SK-N-MC (cell line): ENCODE results near the gene IL1RAPL1.

Experiments
- DNase-seq: peaks from one replicate; pipeline ENCODE4 v3.0.0-alpha.2; 2011; ENCODE audit warnings: low read depth, low spot score
- H3K27ac ChIP-seq: fragments of 200-600 bp; sonication (generic); 2 replicates; pipeline ENCODE4 v1.5.1; 2016; ENCODE audit warnings: mixed run types
- H3K36me3 ChIP-seq: fragments of 200-600 bp; sonication (generic); 2 replicates; pipeline ENCODE4 v1.6.1; 2017; ENCODE audit warnings: antibody characterized with exemption, low read length, mixed read lengths; ENCODE audit not compliant: insufficient read depth
- H3K4me3 ChIP-seq: fragments of 200-600 bp; sonication (generic); 2 replicates; pipeline ENCODE4 v1.5.1; 2016
- H3K9ac ChIP-seq: fragments of 200-600 bp; sonication (generic); 2 replicates; pipeline ENCODE4 v1.8.0; 2017; ENCODE audit warnings: mixed run types, mixed read lengths; ENCODE audit not compliant: insufficient read length
- H3K9me3 ChIP-seq: fragments of 200-600 bp; sonication (generic); 2 replicates; pipeline ENCODE4 v1.6.1; 2017; ENCODE audit warnings: low read depth, mild to moderate bottlenecking, antibody characterized with exemption, low read length, moderate library complexity, mixed read lengths
- EZH2 ChIP-seq: fragments of 200-600 bp; sonication (generic); IDR thresholded peaks from one replicate; pipeline ENCODE4 v1.6.1; 2017; ENCODE audit warnings: antibody characterized with exemption
- FOXP2 ChIP-seq: optimal IDR thresholded peaks from 2 replicates; pipeline ENCODE3; 2011; ENCODE audit warnings: mild to moderate bottlenecking, moderate library complexity; ENCODE audit not compliant: insufficient read depth; ENCODE audit errors: extremely low read length, control extremely low read depth
- POLR2AphosphoS5 ChIP-seq: IDR thresholded peaks from 2 replicates; pipeline ENCODE4 v1.6.1; 2012; ENCODE audit warnings: mild to moderate bottlenecking, low read depth, low read length, borderline replicate concordance

The IL1RAPL1 gene

DNA sequence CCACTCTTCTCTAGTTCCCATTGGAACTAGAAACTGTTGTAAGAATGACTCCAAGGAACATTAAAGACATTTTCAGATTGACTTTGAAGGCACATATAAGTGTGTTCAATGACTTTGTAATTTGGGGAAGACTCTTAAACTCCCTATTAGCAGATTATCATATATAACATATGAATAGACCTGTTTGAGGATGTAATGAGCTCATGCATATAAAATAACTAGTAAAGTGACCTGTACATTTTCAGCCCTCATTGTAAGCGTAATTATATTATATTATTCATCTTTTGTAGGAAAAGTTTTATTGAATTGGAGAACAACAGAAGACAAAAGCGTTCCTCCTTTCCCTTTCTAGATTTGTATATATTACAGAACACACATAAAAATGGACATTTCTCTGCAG is 455.1 kb downstream of the IL1RAPL1 start:
- H3K4me3 ChIP-seq = no peak overlapping the region
- DNase-seq = no peak
- TF ChIP-seq FOXP2 (no peak), POLR2AphosphoS5 (no peak), EZH2 (no peak)
- no peaks in the 10 kb centered on the region for H3K9me3 ChIP-seq
- H3K36me3 ChIP-seq = no peaks in the 10 kb centered on the region
- H3K27ac ChIP-seq = no peak overlapping the region
- no peak overlapping the region for H3K9ac ChIP-seq

DNA sequence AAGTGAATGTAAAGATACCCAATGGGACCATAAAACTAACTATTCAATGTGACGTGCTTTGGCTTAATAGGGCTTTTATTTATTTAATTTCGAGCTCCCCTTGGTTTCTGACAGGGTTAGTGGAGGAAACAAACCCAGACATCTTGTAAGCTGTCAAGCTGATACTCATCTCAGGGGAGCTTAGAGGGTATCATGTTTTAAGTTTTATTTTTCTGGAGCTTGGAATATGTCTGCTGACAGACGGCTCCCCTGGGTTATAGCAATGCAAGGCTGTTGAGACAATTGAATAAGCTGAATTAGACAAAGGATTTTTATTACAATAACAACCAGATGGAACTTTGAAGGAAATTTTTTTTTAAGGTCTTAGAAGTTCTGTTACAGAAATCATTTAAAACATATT is 456.5 kb downstream of the IL1RAPL1 start:
- no peak overlapping the region for H3K27ac ChIP-seq
- H3K4me3 ChIP-seq = no peak overlapping the region
- TF ChIP-seq POLR2AphosphoS5 = no peak
- no peak for TF ChIP-seq FOXP2
- TF ChIP-seq EZH2 = no peak
- no peaks in the 10 kb centered on the region for H3K9me3 ChIP-seq
- no peaks in the 10 kb centered on the region for H3K36me3 ChIP-seq
- DNase-seq = no peak
- no peak overlapping the region for H3K9ac ChIP-seq

DNA sequence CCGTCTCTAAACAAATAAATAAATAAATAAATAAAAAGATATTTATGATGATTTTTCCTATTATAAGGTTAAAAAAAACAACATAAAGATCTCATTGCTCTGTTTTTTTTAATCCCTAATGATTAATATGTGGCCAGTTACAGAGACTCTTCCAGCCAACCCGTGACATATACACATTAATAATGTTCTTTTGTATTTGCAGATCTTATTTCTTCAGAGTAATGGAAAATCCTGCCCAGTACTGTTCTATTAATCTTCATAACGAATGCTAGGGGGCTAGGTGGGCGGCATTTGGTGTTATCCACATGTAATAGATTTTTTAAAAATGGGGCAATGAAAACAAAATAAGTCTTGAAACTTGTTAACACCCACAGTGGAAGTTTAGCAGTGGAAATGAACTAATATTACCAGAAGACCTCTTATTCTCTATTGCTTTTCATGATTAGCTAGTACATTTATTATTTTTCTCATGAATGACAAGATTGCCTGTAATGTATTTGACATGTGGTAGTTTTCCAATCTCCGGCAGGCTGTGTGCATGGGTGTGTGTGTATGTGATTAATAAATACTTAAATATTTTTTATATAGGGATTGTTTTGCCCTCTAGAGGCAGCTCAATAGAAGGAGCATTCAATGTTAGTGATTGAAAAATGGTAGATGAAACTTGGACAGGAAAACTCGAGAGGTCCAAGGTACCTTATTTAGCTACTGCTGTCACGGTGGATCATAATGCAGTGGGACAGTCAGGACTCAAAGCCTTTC is 457.4 kb downstream of the IL1RAPL1 start:
- H3K36me3 ChIP-seq = no peaks in the 10 kb centered on the region
- no peak overlapping the region for H3K27ac ChIP-seq
- no peak for DNase-seq
- H3K9ac ChIP-seq = no peak overlapping the region
- H3K9me3 ChIP-seq = no peaks in the 10 kb centered on the region
- H3K4me3 ChIP-seq = no peak overlapping the region
- TF ChIP-seq FOXP2 (no peak), EZH2 (no peak), POLR2AphosphoS5 (no peak)

DNA sequence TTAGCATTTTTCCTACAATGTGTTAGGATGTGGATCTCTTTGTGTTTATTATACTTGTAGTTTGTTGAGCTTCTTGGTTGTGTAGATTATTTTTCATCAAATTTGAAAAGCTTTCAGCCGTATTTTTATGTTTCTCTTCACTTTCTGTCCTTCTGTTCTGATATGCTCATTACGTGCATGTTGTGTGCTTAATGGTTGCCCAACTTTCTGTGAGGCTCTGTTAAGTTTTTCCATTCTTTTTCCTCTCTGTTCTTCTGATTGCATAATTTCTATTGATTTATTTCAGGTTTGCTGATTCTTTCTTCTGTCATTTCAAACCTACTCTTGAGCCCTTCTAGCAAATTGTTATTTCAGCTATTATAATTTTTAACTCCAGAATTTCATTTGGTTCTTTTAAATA is 478.2 kb downstream of the IL1RAPL1 start:
- H3K36me3 ChIP-seq = no peaks in the 10 kb centered on the region
- no peaks in the 10 kb centered on the region for H3K9me3 ChIP-seq
- no peak for DNase-seq
- H3K9ac ChIP-seq = no peak overlapping the region
- TF ChIP-seq POLR2AphosphoS5 (no peak), FOXP2 (no peak), EZH2 (no peak)
- no peak overlapping the region for H3K27ac ChIP-seq
- H3K4me3 ChIP-seq = no peak overlapping the region

DNA sequence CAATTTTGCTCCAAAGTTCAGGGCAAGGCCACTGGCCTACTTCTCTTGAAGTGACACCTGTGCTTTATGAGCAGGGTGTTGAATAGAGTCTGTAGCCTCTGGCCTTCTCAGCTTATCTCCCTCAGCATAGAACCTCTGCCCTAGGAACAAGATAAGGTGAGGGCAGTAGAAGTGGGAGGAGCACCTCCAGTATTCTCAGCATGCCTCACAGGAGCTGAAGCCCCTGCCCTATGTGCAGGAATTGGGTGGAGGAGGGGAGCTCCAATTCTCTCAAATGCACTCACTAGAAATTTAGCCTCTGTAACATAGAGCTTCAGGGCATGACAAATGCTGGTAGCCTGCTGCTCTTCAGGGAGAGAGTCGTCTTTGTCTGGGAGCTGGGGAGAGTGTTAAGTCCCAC is 479.3 kb downstream of the IL1RAPL1 start:
- no peak for DNase-seq
- H3K36me3 ChIP-seq = no peaks in the 10 kb centered on the region
- H3K9ac ChIP-seq = no peak overlapping the region
- no peaks in the 10 kb centered on the region for H3K9me3 ChIP-seq
- H3K27ac ChIP-seq = no peak overlapping the region
- H3K4me3 ChIP-seq = no peak overlapping the region
- TF ChIP-seq POLR2AphosphoS5 (no peak), FOXP2 (no peak), EZH2 (no peak)

DNA sequence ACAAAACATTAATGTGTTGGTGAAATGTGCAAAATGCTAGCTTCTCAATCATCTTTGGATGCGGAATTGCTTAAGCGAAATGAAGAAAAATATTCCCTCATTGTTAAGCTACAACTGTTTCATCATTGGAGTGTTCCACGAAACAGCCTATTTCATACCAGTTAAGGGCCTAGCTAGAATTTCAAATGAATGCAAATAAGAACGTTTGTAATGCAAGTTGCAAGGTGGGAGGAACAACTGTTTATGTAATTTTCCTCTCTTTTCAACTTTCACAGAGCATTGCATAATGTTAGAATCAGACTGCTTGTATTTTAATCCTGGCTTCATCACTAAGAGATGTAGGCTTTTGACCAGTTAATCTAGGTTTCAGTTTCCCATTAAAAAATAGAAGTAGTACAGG is 480.1 kb downstream of the IL1RAPL1 start:
- no peak overlapping the region for H3K27ac ChIP-seq
- no peak for DNase-seq
- no peaks in the 10 kb centered on the region for H3K9me3 ChIP-seq
- H3K36me3 ChIP-seq = no peaks in the 10 kb centered on the region
- no peak overlapping the region for H3K4me3 ChIP-seq
- H3K9ac ChIP-seq = no peak overlapping the region
- TF ChIP-seq FOXP2 (no peak), POLR2AphosphoS5 (no peak), EZH2 (no peak)

DNA sequence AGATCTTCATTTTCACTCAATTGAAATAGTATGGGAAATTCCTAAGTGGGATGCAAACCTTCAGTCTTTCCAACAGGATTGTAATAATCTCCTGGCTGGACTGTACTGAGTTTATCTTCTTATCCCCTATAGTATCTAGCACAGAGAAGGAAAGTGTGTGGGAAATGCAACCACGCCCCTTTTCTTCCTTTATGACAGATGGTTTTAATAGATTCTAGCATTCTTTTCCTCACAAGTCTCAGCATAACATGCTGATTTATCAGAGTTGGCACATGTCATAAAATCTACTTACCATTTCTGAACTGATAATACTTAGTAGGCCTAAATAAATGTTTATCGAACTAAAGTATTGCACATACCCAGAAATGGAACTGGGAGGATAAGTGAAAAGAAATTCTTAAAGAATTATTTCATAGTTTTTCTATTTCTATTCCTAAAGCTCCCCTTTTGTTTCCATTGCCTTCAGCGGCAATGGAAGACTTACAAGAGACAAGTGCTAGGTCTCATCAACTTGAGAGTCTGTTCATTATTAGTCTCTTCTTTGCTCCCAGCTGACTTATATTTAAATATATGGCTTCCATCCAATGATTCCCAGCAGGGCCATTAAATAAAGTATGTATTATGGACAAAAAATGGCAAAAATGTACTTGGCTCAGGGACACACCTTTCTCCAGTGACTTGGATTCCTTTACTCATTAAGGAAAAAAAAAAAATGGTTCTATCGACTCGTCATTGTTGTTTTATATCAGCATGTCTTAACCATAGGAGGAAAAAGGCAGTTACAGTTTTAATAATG is 484.5 kb downstream of the IL1RAPL1 start:
- no peak overlapping the region for H3K4me3 ChIP-seq
- peak overlapping the region; percentile 49; the same call in 1 of the 2 replicates for H3K27ac ChIP-seq
- no peak for DNase-seq
- no peaks in the 10 kb centered on the region for H3K36me3 ChIP-seq
- H3K9ac ChIP-seq = no peak overlapping the region
- no peaks in the 10 kb centered on the region for H3K9me3 ChIP-seq
- TF ChIP-seq POLR2AphosphoS5 = no peak
- TF ChIP-seq FOXP2 = no peak
- TF ChIP-seq EZH2 = no peak

DNA sequence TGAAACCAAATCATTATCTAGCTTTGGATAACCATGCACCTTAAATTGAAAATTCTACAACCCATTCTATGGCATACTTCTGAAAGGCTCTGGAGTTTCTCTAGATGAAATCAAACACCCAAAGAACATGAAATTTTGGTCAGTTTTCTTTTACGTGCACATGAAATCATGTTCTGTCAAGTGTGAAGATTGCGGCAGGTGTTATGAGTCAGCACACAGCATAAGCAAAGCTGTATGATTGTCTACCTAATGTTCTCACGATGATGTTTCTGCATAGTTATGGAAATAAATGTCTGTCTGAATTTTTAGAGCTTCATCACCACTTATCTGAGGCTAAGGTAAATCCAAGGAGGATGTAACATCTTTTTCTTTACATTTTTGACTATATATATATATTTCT is 495.3 kb downstream of the IL1RAPL1 start:
- Histone ChIP-seq H3K9ac (no peak overlapping the region), H3K9me3 (no peaks in the 10 kb centered on the region), H3K36me3 (no peaks in the 10 kb centered on the region), H3K4me3 (no peak overlapping the region), H3K27ac (no peak overlapping the region)
- TF ChIP-seq FOXP2 (no peak), POLR2AphosphoS5 (no peak), EZH2 (no peak)
- no peak for DNase-seq
